ENCODE measurements around the gene MYO6. TPM values are rescaled to one million over a fixed set of nuclear protein-coding genes. Genes with fewer than 3 reads are reported as not detected.

Gene MYO6
- total RNA-seq, 3 donors from 2014 or later (not counting 1 experiment from before 2014, with no cell fraction given): 3.7 to 9.2 (median 6.6) TPM

DNA sequence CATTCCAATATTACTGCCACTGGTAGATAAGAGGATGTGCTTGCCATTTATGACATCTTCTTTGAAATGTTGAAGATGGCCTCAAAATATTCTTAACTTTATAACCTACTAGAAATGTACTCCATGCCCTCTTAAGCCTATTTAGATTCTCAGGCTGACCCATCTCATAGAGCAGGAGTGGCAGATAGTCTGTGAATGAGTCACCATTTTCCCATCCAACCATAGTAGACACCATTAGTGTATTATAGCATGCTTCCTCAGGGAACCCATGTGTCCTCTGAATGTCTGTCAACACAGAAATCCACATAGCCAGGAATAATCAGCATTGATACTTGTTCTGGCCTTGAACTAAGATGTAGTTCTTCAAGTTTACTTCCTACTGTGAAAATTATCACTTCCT, 173.2 kb downstream of the MYO6 start:
- H3K4me3 Mint-ChIP-seq: no peak overlapping the region
- no peaks in the 10 kb centered on the region for H3K36me3 ChIP-seq (ENCODE audit: control insufficient read depth, insufficient read depth, low read length)
- peaks cover 0 to 2% of the 10 kb centered on the region in 2 donors for H3K9me3 Mint-ChIP-seq
- TF ChIP-seq, protein P1, sequence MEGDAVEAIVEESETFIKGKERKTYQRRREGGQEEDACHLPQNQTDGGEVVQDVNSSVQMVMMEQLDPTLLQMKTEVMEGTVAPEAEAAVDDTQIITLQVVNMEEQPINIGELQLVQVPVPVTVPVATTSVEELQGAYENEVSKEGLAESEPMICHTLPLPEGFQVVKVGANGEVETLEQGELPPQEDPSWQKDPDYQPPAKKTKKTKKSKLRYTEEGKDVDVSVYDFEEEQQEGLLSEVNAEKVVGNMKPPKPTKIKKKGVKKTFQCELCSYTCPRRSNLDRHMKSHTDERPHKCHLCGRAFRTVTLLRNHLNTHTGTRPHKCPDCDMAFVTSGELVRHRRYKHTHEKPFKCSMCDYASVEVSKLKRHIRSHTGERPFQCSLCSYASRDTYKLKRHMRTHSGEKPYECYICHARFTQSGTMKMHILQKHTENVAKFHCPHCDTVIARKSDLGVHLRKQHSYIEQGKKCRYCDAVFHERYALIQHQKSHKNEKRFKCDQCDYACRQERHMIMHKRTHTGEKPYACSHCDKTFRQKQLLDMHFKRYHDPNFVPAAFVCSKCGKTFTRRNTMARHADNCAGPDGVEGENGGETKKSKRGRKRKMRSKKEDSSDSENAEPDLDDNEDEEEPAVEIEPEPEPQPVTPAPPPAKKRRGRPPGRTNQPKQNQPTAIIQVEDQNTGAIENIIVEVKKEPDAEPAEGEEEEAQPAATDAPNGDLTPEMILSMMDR (IDR thresholded peaks at IDR 0.05): no peak
- H3K4me3 ChIP-seq (ENCODE audit: low read length): no peak overlapping the region
- no peaks in the 10 kb centered on the region for H3K4me1 ChIP-seq (ENCODE audit: control insufficient read depth, insufficient read depth, low read length)
- peaks cover 5% of the 10 kb centered on the region for H3K36me3 Mint-ChIP-seq
- intact Hi-C loops (cut with micrococcal nuclease): no loop called here
- H3K4me1 Mint-ChIP-seq: no peaks in the 10 kb centered on the region
- no peaks in the 10 kb centered on the region for H3K27me3 Mint-ChIP-seq (ENCODE audit: low read depth in 2 of 2)
- DNase-seq (no peak), ATAC-seq (no peak)
- H3K27ac ChIP-seq (ENCODE audit: low read length): no peak overlapping the region
- no peak overlapping the region for H3K27ac Mint-ChIP-seq
- H3K27me3 ChIP-seq (ENCODE audit: control insufficient read depth, insufficient read depth, low read length): no peaks in the 10 kb centered on the region
- H3K9me3 ChIP-seq (ENCODE audit: control insufficient read depth, insufficient read depth, low read length): no peaks in the 10 kb centered on the region

DNA sequence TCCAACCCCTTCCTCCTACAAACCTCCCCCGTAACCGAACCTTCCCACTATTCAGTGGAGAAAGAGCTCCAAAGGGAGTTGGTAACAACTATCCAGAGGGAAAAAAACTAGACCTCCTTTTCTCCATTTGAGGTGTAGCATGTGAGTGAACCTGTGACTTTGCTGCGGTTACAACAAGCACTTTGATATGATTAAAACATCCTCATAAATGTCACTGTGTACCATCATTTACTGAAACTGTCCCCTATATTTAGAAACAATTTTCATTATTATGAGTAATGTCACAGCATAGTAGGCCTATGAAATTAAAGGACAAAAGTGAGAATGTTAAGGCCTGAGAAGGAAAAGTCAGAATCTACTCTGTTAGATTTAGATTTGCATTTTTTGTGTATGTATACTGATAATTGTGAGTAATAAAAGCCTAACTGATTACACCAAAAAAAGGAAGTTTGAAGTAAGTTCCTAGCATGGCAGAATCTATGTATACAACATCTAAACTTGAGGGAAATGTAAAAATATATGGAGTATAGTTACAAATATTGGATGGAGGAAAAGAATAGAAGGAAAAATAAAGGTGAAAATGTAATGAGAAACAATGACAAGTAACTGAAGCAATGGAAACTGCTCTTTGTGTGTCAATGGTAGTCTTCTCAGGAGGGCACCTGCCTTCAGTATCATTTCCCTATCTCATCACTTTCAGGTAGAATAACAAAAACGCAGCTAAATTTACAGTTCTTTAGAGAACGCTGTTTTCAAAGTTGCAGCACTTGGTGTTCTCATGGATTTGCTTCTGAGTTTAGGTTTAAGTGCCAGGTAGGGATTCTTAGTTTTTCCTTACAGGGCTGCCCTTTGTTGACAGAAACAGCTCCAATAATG, 177.5 kb downstream of the MYO6 start:
- TF ChIP-seq, protein P1 (IDR thresholded peaks at IDR 0.05): no peak
- Mint-ChIP-seq H3K4me1 (no peaks in the 10 kb centered on the region), H3K27me3 (ENCODE audit: low read depth in 2 of 2) (no peaks in the 10 kb centered on the region), H3K36me3 (no peaks in the 10 kb centered on the region), H3K9me3 (no peaks in the 10 kb centered on the region), H3K4me3 (no peak overlapping the region), H3K27ac (no peak overlapping the region)
- Histone ChIP-seq H3K9me3 (ENCODE audit: control insufficient read depth, insufficient read depth, low read length) (no peaks in the 10 kb centered on the region), H3K27me3 (ENCODE audit: control insufficient read depth, insufficient read depth, low read length) (no peaks in the 10 kb centered on the region), H3K4me3 (ENCODE audit: low read length) (no peak overlapping the region), H3K4me1 (ENCODE audit: control insufficient read depth, insufficient read depth, low read length) (no peaks in the 10 kb centered on the region), H3K36me3 (ENCODE audit: control insufficient read depth, insufficient read depth, low read length) (no peaks in the 10 kb centered on the region), H3K27ac (ENCODE audit: low read length) (no peak overlapping the region)
- ATAC-seq (no peak), DNase-seq (no peak)
- intact Hi-C loops (cut with micrococcal nuclease): no loop called here
- 91% methylated on average over 3 of the region's 5 CpGs for WGBS (ENCODE audit: insufficient coverage)

DNA sequence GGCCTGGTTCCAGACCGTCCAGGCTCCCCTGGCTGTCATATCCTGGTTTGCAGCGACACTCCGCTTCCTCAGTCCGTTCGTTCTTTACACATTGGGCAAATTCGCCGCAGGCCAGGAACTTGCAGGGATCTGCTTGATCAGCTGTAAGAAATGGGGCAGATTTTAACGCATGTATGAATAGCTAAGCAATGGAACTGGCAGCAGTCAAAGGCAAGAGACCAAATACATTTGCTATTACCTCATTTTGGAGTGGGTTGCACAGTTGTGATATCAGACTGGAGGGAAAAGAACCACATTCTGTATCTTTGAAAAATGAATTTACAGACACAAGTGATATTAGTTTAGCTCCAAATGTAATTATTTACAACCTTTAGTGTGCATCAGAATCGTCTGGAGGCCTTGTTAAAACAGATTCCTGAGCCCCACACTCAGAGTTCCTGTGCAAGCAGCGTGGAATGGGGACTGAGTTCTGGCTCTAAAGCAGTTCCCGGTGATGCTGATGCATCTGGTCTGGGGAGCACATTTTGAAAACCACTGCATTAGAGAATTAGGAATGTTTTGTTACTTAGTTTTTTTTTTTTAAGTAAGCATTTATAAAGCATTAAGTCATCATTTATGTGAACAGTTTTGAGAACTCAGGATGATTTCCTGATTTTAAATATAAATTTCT, 182.1 kb downstream of the MYO6 start:
- whole genome bisulfite sequencing (ENCODE audit: insufficient coverage): 89% methylated on average over 11 of the region's 11 CpGs
- TF ChIP-seq, protein P1 (IDR thresholded peaks at IDR 0.05): no peak
- Histone ChIP-seq H3K4me3 (ENCODE audit: low read length) (no peak overlapping the region), H3K36me3 (ENCODE audit: control insufficient read depth, insufficient read depth, low read length) (no peaks in the 10 kb centered on the region), H3K27me3 (ENCODE audit: control insufficient read depth, insufficient read depth, low read length) (peaks cover 7% of the 10 kb centered on the region), H3K9me3 (ENCODE audit: control insufficient read depth, insufficient read depth, low read length) (no peaks in the 10 kb centered on the region), H3K27ac (ENCODE audit: low read length) (no peak overlapping the region), H3K4me1 (ENCODE audit: control insufficient read depth, insufficient read depth, low read length) (peaks cover 7% of the 10 kb centered on the region)
- intact Hi-C loops (cut with micrococcal nuclease): no loop called here
- Mint-ChIP-seq H3K27ac (no peak overlapping the region), H3K27me3 (ENCODE audit: low read depth in 2 of 2) (peaks cover 12 to 22% of the 10 kb centered on the region in 2 donors), H3K36me3 (no peaks in the 10 kb centered on the region), H3K4me3 (no peak overlapping the region), H3K4me1 (peaks cover 8 to 9% of the 10 kb centered on the region in 2 donors), H3K9me3 (no peaks in the 10 kb centered on the region)
- ATAC-seq (no peak), DNase-seq (no peak)

Measured in natural killer cell (primary cell).